Testis (tissue), 2 donors: ENCODE results near the gene TEX54.

Experiments
- CTCF ChIP-seq, 3 experiments: fragments of 450-650 bp in 2 of 3; fragments of 200-600 bp in 1 of 3; sonication (generic) in 1 of 3; IDR thresholded peaks; one replicate each; pipeline ENCODE4 v1.5.1; 2016 to 2019; ENCODE audit warnings: antibody characterized with exemption in 3 of 3, mild to moderate bottlenecking in 2 of 3, moderate library complexity in 1 of 3
- POLR2A ChIP-seq: fragments of 450-650 bp; IDR thresholded peaks from one replicate; pipeline ENCODE4 v1.6.1; 2017; ENCODE audit warnings: antibody characterized with exemption, mild to moderate bottlenecking, moderate library complexity

DNA sequence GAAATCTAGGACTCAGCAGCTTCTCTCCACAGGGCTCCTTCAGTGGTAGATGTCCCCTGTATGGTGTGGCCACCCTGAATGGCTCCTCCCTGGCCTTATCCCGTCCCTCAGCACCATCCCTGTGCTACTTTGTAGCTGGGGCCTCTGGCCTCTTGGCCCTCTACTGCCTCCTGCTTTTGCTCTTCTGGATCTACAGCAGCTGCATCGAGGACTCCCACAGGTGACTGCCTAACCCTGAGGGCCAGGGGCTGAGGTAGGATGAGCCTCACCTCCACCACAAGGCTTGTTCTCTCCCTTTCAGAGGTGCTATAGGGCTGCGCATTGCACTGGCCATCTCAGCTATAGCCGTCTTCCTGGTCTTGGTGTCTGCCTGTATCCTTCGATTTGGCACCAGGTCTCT is 43.6 kb downstream of the TEX54 start:
- TF ChIP-seq CTCF (IDR thresholded peaks at IDR 0.05), result no peak
- TF ChIP-seq POLR2A, result no peak
